Adipose tissue (tissue), 3 donors: ENCODE measurements around the gene ISG15. TPM values are rescaled to one million over a fixed set of nuclear protein-coding genes. Genes with fewer than 3 reads are reported as not detected.

Experiments
- H3K27ac ChIP-seq: one replicate; pipeline ENCODE4 v1.5.1; 2013; ENCODE audit warnings: low read depth, low read length
- WGBS, 3 donors: extraction: QIAGEN DNeasy Blood & Tissue Kit; methylation state at CpG; one replicate each; pipeline ENCODE4 v1.1.7; 2013; 5-methylcytosine and 5-hydroxymethylcytosine counted together
- polyA plus RNA-seq, 3 donors: library from polyadenylated mRNA; stranded (reverse); fragments of 200-250 nt; gene quantifications; one replicate each; pipeline ENCODE4 v1.2.3, GENCODE V29; 2013
- donor health status: healthy with polysubstance abuse.
- donor health status: Bipolar disorder and iron deficiency.
- donor health status: healthy.

The ISG15 gene
- polyA plus RNA-seq, 3 donors = 43.7 to 83.5 (median 44.3) TPM

GRCh38 chr1:1062348-1063163, 49.3 kb downstream of the ISG15 start:
- H3K27ac ChIP-seq = no peak overlapping the region
- 19 to 36% (median 26%) methylated on average over 29 of the region's 29 CpGs for WGBS, 3 donors

- 57 to 65% (median 63%) methylated on average over 23 to 24 of the region's 24 CpGs for WGBS, 3 donors
- H3K27ac ChIP-seq = no peak overlapping the region
These were observed 50.1 kb downstream of the ISG15 start for GRCh38 chr1:1063261-1063944.

Other genes starting within 250 kb of the ISG15 start
- gene SAMD11, start 89.6 kb upstream of the ISG15 start, polyA plus RNA-seq = 1 to 10 TPM in 2 of 3 donors, under 1 TPM in 1; 1.00 to 7.9 (median 1.2) TPM
- gene NOC2L, start 54.2 kb upstream of the ISG15 start, polyA plus RNA-seq = 10 to 100 TPM; 39.8 to 50.2 (median 44.3) TPM
- gene KLHL17, start 52.9 kb upstream of the ISG15 start, polyA plus RNA-seq = 10 to 100 TPM in 1 of 3 donors, 1 to 10 TPM in 2; 5.9 to 10.6 (median 6.3) TPM
- gene PLEKHN1, start 47.0 kb upstream of the ISG15 start, polyA plus RNA-seq = 1 to 10 TPM in 1 of 3 donors, under 1 TPM in 2; 0.22 to 1.1 (median 0.38) TPM
- gene PERM1, start 31.4 kb upstream of the ISG15 start, polyA plus RNA-seq = 1 to 10 TPM in 1 of 3 donors, under 1 TPM in 2; 0.06 to 2.0 (median 0.16) TPM
- 10 to 100 TPM; 11.3 to 22.9 (median 14.2) TPM for gene HES4, start 13.4 kb upstream of the ISG15 start, polyA plus RNA-seq
- 10 to 100 TPM; 12.5 to 34.2 (median 21.5) TPM for gene AGRN, start 6.6 kb downstream of the ISG15 start, polyA plus RNA-seq
- gene RNF223, start 60.8 kb downstream of the ISG15 start, polyA plus RNA-seq = under 1 TPM in 2 of 3 donors, not detected in 1; 0.05 to 0.30 TPM
- 10 to 100 TPM in 1 of 3 donors, 1 to 10 TPM in 2; 5.2 to 11.5 (median 9.3) TPM for gene C1orf159, start 102.6 kb downstream of the ISG15 start, polyA plus RNA-seq
- gene TTLL10, start 160.4 kb downstream of the ISG15 start, polyA plus RNA-seq = under 1 TPM; 0.13 to 0.98 (median 0.45) TPM
- 1 to 10 TPM in 1 of 3 donors, under 1 TPM in 1, not detected in 1; 0.45 to 1.4 TPM for gene TNFRSF18, start 193.1 kb downstream of the ISG15 start, polyA plus RNA-seq
- gene TNFRSF4, start 200.7 kb downstream of the ISG15 start, polyA plus RNA-seq = 10 to 100 TPM in 2 of 3 donors, 1 to 10 TPM in 1; 1.4 to 13.9 (median 11.4) TPM
- gene SDF4, start 218.5 kb downstream of the ISG15 start, polyA plus RNA-seq = 100 to 1,000 TPM in 2 of 3 donors, 10 to 100 TPM in 1; 93.9 to 148 (median 101) TPM
- gene B3GALT6, start 218.7 kb downstream of the ISG15 start, polyA plus RNA-seq = 10 to 100 TPM in 1 of 3 donors, 1 to 10 TPM in 2; 8.9 to 13.0 (median 8.9) TPM
- 1 to 10 TPM in 2 of 3 donors, under 1 TPM in 1; 0.53 to 6.1 (median 3.5) TPM for gene C1QTNF12, start 233.2 kb downstream of the ISG15 start, polyA plus RNA-seq